Fibroblast of lung (primary cell): ENCODE data around the gene CARS1. TPM values are rescaled to one million over a fixed set of nuclear protein-coding genes. Genes with fewer than 3 reads are reported as not detected.
A peak's percentile ranks its signal among the peaks of the same experiment; 100 is the strongest.

Experiments
- DNase-seq, 2 donors: peaks; one replicate each; pipeline versions ENCODE4 v3.0.0 to v3.0.0-alpha.2; 2010; ENCODE audit warnings: low read depth in 2 of 2
- H2AFZ ChIP-seq: 2 replicates; pipeline ENCODE4 v1.5.1; 2012; ENCODE audit warnings: low read length, control low read depth, inconsistent platforms
- H3K27ac ChIP-seq: 2 replicates; pipeline ENCODE4 v1.5.1; 2011; ENCODE audit warnings: low read length, control low read depth; ENCODE audit not compliant: insufficient read depth
- H3K27me3 ChIP-seq: 2 replicates; pipeline ENCODE4 v1.5.1; 2011; ENCODE audit warnings: mild to moderate bottlenecking, low read length; ENCODE audit not compliant: control insufficient read depth, insufficient read depth
- H3K36me3 ChIP-seq: 2 replicates; pipeline ENCODE4 v1.5.1; 2011; ENCODE audit warnings: low read length; ENCODE audit not compliant: control insufficient read depth, insufficient read depth
- H3K4me1 ChIP-seq: 2 replicates; pipeline ENCODE4 v1.5.1; 2011; ENCODE audit warnings: low read length; ENCODE audit not compliant: control insufficient read depth, insufficient read depth; ENCODE audit errors: extremely low read depth
- H3K4me2 ChIP-seq: 2 replicates; pipeline ENCODE4 v1.5.1; 2011; ENCODE audit warnings: low read length, control low read depth; ENCODE audit not compliant: insufficient read depth; ENCODE audit errors: extremely low read depth
- H3K4me3 ChIP-seq, 4 experiments: fragments of 200-600 bp in 1 of 4; sonication (generic) in 1 of 4; replicated peaks in 1 of 4; 2 replicates each; pipeline ENCODE4 v1.5.1; 2011 to 2016; ENCODE audit warnings: low read length in 4 of 4, low read depth in 3 of 4, mild to moderate bottlenecking in 3 of 4, control low read depth in 2 of 4, inconsistent platforms in 1 of 4, mixed read lengths in 1 of 4; ENCODE audit not compliant: insufficient read depth in 1 of 4; ENCODE audit errors: control extremely low read depth in 1 of 4
- H3K79me2 ChIP-seq: 2 replicates; pipeline ENCODE4 v1.5.1; 2012; ENCODE audit warnings: mild to moderate bottlenecking, low read length, inconsistent platforms; ENCODE audit not compliant: control insufficient read depth, insufficient read depth
- H3K9ac ChIP-seq: 2 replicates; pipeline ENCODE4 v1.5.1; 2011; ENCODE audit warnings: mild to moderate bottlenecking, low read length, control low read depth; ENCODE audit not compliant: insufficient read depth
- H3K9me3 ChIP-seq: 2 replicates; pipeline ENCODE4 v1.5.1; 2012; ENCODE audit warnings: low read depth, low read length; ENCODE audit not compliant: control insufficient read depth, insufficient read depth
- H4K20me1 ChIP-seq: 2 replicates; pipeline ENCODE4 v1.5.1; 2011; ENCODE audit warnings: low read length; ENCODE audit not compliant: control insufficient read depth, insufficient read depth; ENCODE audit errors: extremely low read depth
- CTCF ChIP-seq, 2 donors: IDR thresholded peaks in 1 of 2; conservative IDR thresholded peaks in 1 of 2; 1 replicate in 1 of 2; 2 replicates in 1 of 2; pipeline ENCODE4 v1.5.1; 2011 to 2012; ENCODE audit warnings: low read length in 2 of 2, control low read depth in 1 of 2, inconsistent platforms in 1 of 2, low read depth in 1 of 2, mild to moderate bottlenecking in 1 of 2
- EZH2 ChIP-seq: IDR thresholded peaks from 2 replicates; pipeline ENCODE4 v1.5.1; 2012; ENCODE audit warnings: low read length, control low read depth, mild to moderate bottlenecking; ENCODE audit errors: missing control alignments
- polyA minus RNA-seq: library from RNA; depleted of rRNA, polyadenylated mRNA; stranded (reverse); fragments of >200 nt; gene quantifications from 2 replicates; pipeline ENCODE4 v1.2.3, GENCODE V29; 2011; ENCODE audit warnings: low replicate concordance
- polyA plus RNA-seq, 2 donors: library from polyadenylated mRNA; depleted of rRNA in 1 of 2; stranded (reverse) in 1 of 2; unstranded in 1 of 2; fragments of >200 nt; gene quantifications; 2 replicates each; pipeline ENCODE4 v1.2.1, GENCODE V29; 2011 to 2012; ENCODE audit warnings: missing spikeins in 1 of 2
- total RNA-seq: library from RNA; depleted of rRNA; stranded (reverse); fragments of >200 nt; gene quantifications from 2 replicates; pipeline ENCODE4 v1.2.1, GENCODE V29; 2014

The CARS1 gene
- total RNA-seq, result 102 and 149 TPM in 2 replicates
- polyA plus RNA-seq, result 64.5 and 67.5 TPM in 2 replicates
- polyA plus RNA-seq (2012), result 56.4 and 91.9 TPM in 2 replicates
- 27.9 and 30.8 TPM in 2 replicates for polyA minus RNA-seq

GRCh38 chr11:3057069-3057963 is at the start of gene CARS1:
TSS of gene CARS1 (minus strand) at chr11:3057423. CDS start at chr11:3057367, 56 bp downstream.
- peak within 1 kb of the TSS; percentile 97 for H3K27ac ChIP-seq
- H3K9ac ChIP-seq, result peak within 1 kb of the TSS; percentile 100
- H3K36me3 ChIP-seq, result peaks cover 3% of the 10 kb centered on the region
- H4K20me1 ChIP-seq, result no peaks in the 10 kb centered on the region
- H3K9me3 ChIP-seq, result no peaks in the 10 kb centered on the region
- H3K4me3 ChIP-seq, result peak within 1 kb of the TSS; percentile 82 to 96 (median 96)
- H3K4me1 ChIP-seq, result peaks cover 11% of the 10 kb centered on the region
- peaks cover 43% of the 10 kb centered on the region for H3K79me2 ChIP-seq
- peak within 1 kb of the TSS; percentile 70 for H2AFZ ChIP-seq
- H3K4me2 ChIP-seq, result peak within 1 kb of the TSS; percentile 92
- TF ChIP-seq CTCF (conservative IDR thresholded peaks at IDR 0.05 in 1 of 2, IDR thresholded peaks at IDR 0.05 in 1 of 2; ENCODE audit: low read depth in 1 of 2, low read length in 2 of 2), result no peak
- no peak for TF ChIP-seq EZH2
- peak; percentile 93 to 94 for DNase-seq
- no peaks in the 10 kb centered on the region for H3K27me3 ChIP-seq

- TF ChIP-seq EZH2, result no peak
- no peak for TF ChIP-seq CTCF (conservative IDR thresholded peaks at IDR 0.05 in 1 of 2, IDR thresholded peaks at IDR 0.05 in 1 of 2; ENCODE audit: low read depth in 1 of 2, low read length in 2 of 2)
- Histone ChIP-seq H3K27ac (no peak overlapping the region), H3K9ac (no peak overlapping the region), H3K27me3 (no peaks in the 10 kb centered on the region), H4K20me1 (no peaks in the 10 kb centered on the region), H3K4me3 (no peak overlapping the region), H3K36me3 (peaks cover 28% of the 10 kb centered on the region), H2AFZ (no peak overlapping the region), H3K4me2 (no peak overlapping the region), H3K4me1 (no peaks in the 10 kb centered on the region), H3K9me3 (no peaks in the 10 kb centered on the region), H3K79me2 (no peaks in the 10 kb centered on the region)
- no peak for DNase-seq
Observed at GRCh38 chr11:3105791-3106735, 48.8 kb upstream of the CARS1 start.
